ENCODE results near the gene FTO.
A peak's percentile ranks its signal among the peaks of the same experiment; 100 is the strongest.

FTO gene

GRCh38 chr16:53933407-53933806 is 229.5 kb downstream of the FTO start:
- no peak for DNase-seq (ENCODE audit: low read depth)

GRCh38 chr16:53936052-53936451 is 232.1 kb downstream of the FTO start:
- DNase-seq (ENCODE audit: low read depth) = no peak

- DNase-seq (ENCODE audit: low read depth) = no peak
These were observed 232.6 kb downstream of the FTO start for GRCh38 chr16:53936529-53936928.

GRCh38 chr16:53937161-53937880 is 233.4 kb downstream of the FTO start:
- DNase-seq (ENCODE audit: low read depth) = no peak

- peak; percentile 71 for DNase-seq (ENCODE audit: low read depth)
These were observed 240.1 kb downstream of the FTO start for GRCh38 chr16:53944025-53944424.

- peak; percentile 74 for DNase-seq (ENCODE audit: low read depth)
These were observed 242.0 kb downstream of the FTO start for GRCh38 chr16:53945996-53946395.

GRCh38 chr16:53946746-53947386 is 242.9 kb downstream of the FTO start:
- DNase-seq (ENCODE audit: low read depth) = no peak

- no peak for DNase-seq (ENCODE audit: low read depth)
These were observed 243.7 kb downstream of the FTO start for GRCh38 chr16:53947642-53948041.

- no peak for DNase-seq (ENCODE audit: low read depth)
These were observed 244.4 kb downstream of the FTO start for GRCh38 chr16:53948326-53948725.

- DNase-seq (ENCODE audit: low read depth) = no peak
These were observed 244.9 kb downstream of the FTO start for GRCh38 chr16:53948734-53949430.

- DNase-seq (ENCODE audit: low read depth) = no peak
These were observed 245.9 kb downstream of the FTO start for GRCh38 chr16:53949715-53950410.

- DNase-seq (ENCODE audit: low read depth) = no peak
These were observed 246.7 kb downstream of the FTO start for GRCh38 chr16:53950677-53951076.

GRCh38 chr16:53952215-53953208 is 248.6 kb downstream of the FTO start:
- peak; percentile 59 for DNase-seq (ENCODE audit: low read depth)

GRCh38 chr16:53953336-53953735 is 249.4 kb downstream of the FTO start:
- DNase-seq (ENCODE audit: low read depth) = no peak

GRCh38 chr16:53955221-53955875 is 251.4 kb downstream of the FTO start:
- no peak for DNase-seq (ENCODE audit: low read depth)

- DNase-seq (ENCODE audit: low read depth) = peak; percentile 40
These were observed 254.5 kb downstream of the FTO start for GRCh38 chr16:53958341-53958880.

GRCh38 chr16:53960050-53960812 is 256.3 kb downstream of the FTO start:
- no peak for DNase-seq (ENCODE audit: low read depth)

- DNase-seq (ENCODE audit: low read depth) = no peak
These were observed 257.1 kb downstream of the FTO start for GRCh38 chr16:53960954-53961616.

GRCh38 chr16:53962041-53962440 is 258.1 kb downstream of the FTO start:
- DNase-seq (ENCODE audit: low read depth) = peak; percentile 32

Measured in amniotic epithelial cell (primary cell).